Stimulated activated CD4-positive, alpha-beta T cell treated with anti-CD3 and anti-CD28 coated beads, TNF-alpha, amount 100 ng/mL, for 48 hours (primary cell): ENCODE data around the gene AP3S1.
"Not testable (repeated sequence)": the region's sequence is repeated elsewhere in the genome, so short reads cannot be mapped to it uniquely, and the experiment has no call there.

Source experiments
- DNase-seq, 3 donors: peaks; one replicate each; pipeline ENCODE4 v3.0.0-alpha.2; 2020; ENCODE audit warnings: low read depth in 3 of 3

The AP3S1 gene

GRCh38 chr5:115824983-115825382 lies 16.8 kb upstream of the AP3S1 start:
- DNase-seq, result not testable (repeated sequence)

GRCh38 chr5:115825948-115826347 lies 15.8 kb upstream of the AP3S1 start:
- no peak for DNase-seq

GRCh38 chr5:115829913-115830312 lies 11.8 kb upstream of the AP3S1 start:
- DNase-seq, result no peak

GRCh38 chr5:115831163-115831768 lies 10.5 kb upstream of the AP3S1 start:
- no peak for DNase-seq

- no peak for DNase-seq
These were observed 6.3 kb upstream of the AP3S1 start for GRCh38 chr5:115835481-115835880.

GRCh38 chr5:115838885-115839518 lies 2.7 kb upstream of the AP3S1 start:
- no peak for DNase-seq

- no peak for DNase-seq
These were observed 862 bp upstream of the AP3S1 start for GRCh38 chr5:115840873-115841272.

- peak in 1 of 3 donors; percentile 7 for DNase-seq
These were observed 577 bp downstream of the AP3S1 start for GRCh38 chr5:115842089-115842935.

- no peak for DNase-seq
These were observed 1.2 kb downstream of the AP3S1 start for GRCh38 chr5:115842952-115843351.

- no peak for DNase-seq
These were observed 1.9 kb downstream of the AP3S1 start for GRCh38 chr5:115843444-115844130.

- DNase-seq, result no peak
These were observed 2.6 kb downstream of the AP3S1 start for GRCh38 chr5:115844321-115844817.

- no peak for DNase-seq
These were observed 5.6 kb downstream of the AP3S1 start for GRCh38 chr5:115847290-115847689.

- DNase-seq, result no peak
These were observed 7.6 kb downstream of the AP3S1 start for GRCh38 chr5:115849258-115849798.

- DNase-seq, result no peak
These were observed 9.1 kb downstream of the AP3S1 start for GRCh38 chr5:115850744-115851416.

- no peak for DNase-seq
These were observed 12.4 kb downstream of the AP3S1 start for GRCh38 chr5:115854139-115854538.

GRCh38 chr5:115855959-115856358 lies 14.2 kb downstream of the AP3S1 start:
- DNase-seq, result no peak

GRCh38 chr5:115857057-115857479 lies 15.3 kb downstream of the AP3S1 start:
- DNase-seq, result no peak

- DNase-seq, result no peak
These were observed 16.1 kb downstream of the AP3S1 start for GRCh38 chr5:115857626-115858349.

GRCh38 chr5:115858396-115858795 lies 16.7 kb downstream of the AP3S1 start:
- no peak for DNase-seq

- DNase-seq, result no peak
These were observed 17.6 kb downstream of the AP3S1 start for GRCh38 chr5:115859378-115859777.
